Activated T-cell treated with anti-CD3 and anti-CD28 coated beads for 1 hour (primary cell): ENCODE results near the gene NCS1.

Experiments
- DNase-seq: peaks from one replicate; pipeline ENCODE4 v3.0.0-alpha.2; 2020; ENCODE audit warnings: low read depth

The NCS1 gene

GRCh38 chr9:130194378-130194932 is 22.3 kb downstream of the NCS1 start:
- DNase-seq, result no peak

- DNase-seq, result no peak
These were observed 23.4 kb downstream of the NCS1 start for GRCh38 chr9:130195638-130196037.

- DNase-seq, result no peak
These were observed 24.4 kb downstream of the NCS1 start for GRCh38 chr9:130196643-130197042.

GRCh38 chr9:130197386-130197785 is 25.2 kb downstream of the NCS1 start:
- no peak for DNase-seq

GRCh38 chr9:130197888-130198287 is 25.7 kb downstream of the NCS1 start:
- no peak for DNase-seq

GRCh38 chr9:130198501-130199179 is 26.4 kb downstream of the NCS1 start:
- DNase-seq, result no peak

- DNase-seq, result no peak
These were observed 27.4 kb downstream of the NCS1 start for GRCh38 chr9:130199605-130200004.

GRCh38 chr9:130200038-130200849 is 28.0 kb downstream of the NCS1 start:
- no peak for DNase-seq

GRCh38 chr9:130201399-130201873 is 29.2 kb downstream of the NCS1 start:
- DNase-seq, result no peak

GRCh38 chr9:130201974-130202373 is 29.8 kb downstream of the NCS1 start:
- no peak for DNase-seq

- no peak for DNase-seq
These were observed 32.1 kb downstream of the NCS1 start for GRCh38 chr9:130204341-130204740.

- no peak for DNase-seq
These were observed 32.8 kb downstream of the NCS1 start for GRCh38 chr9:130204959-130205358.

- no peak for DNase-seq
These were observed 33.7 kb downstream of the NCS1 start for GRCh38 chr9:130205912-130206311.

GRCh38 chr9:130206579-130206978 is 34.4 kb downstream of the NCS1 start:
- DNase-seq, result no peak

- DNase-seq, result no peak
These were observed 35.2 kb downstream of the NCS1 start for GRCh38 chr9:130207241-130207992.

GRCh38 chr9:130208600-130209347 is 36.6 kb downstream of the NCS1 start:
- no peak for DNase-seq

- DNase-seq, result no peak
These were observed 37.2 kb downstream of the NCS1 start for GRCh38 chr9:130209422-130209821.

- no peak for DNase-seq
These were observed 39.5 kb downstream of the NCS1 start for GRCh38 chr9:130211548-130212226.

- no peak for DNase-seq
These were observed 40.5 kb downstream of the NCS1 start for GRCh38 chr9:130212543-130213297.
